ENCODE results near the gene EMID1.
A peak's percentile ranks its signal among the peaks of the same experiment; 100 is the strongest.

The EMID1 gene

DNA sequence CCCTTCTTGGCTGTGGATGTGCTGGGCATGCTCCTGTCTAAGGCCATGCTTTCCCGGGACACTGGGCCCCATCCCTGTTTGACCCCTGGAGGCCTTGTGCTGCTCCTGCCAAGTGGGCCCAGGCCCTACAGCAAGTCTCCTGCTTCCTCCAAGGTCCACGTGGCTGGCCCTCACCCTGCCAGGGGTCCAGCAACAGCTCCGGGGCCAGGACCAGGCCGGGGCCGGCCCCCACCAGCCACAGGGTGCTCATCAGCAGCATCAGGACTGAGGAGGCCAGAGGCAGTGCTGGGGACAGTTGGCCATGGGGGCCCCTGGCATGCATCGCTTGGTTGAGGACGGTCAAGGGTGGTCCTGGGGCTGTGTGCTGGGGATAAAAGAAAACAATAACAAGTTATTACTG lies 59.6 kb downstream of the EMID1 start:
- TF ChIP-seq, protein P1, sequence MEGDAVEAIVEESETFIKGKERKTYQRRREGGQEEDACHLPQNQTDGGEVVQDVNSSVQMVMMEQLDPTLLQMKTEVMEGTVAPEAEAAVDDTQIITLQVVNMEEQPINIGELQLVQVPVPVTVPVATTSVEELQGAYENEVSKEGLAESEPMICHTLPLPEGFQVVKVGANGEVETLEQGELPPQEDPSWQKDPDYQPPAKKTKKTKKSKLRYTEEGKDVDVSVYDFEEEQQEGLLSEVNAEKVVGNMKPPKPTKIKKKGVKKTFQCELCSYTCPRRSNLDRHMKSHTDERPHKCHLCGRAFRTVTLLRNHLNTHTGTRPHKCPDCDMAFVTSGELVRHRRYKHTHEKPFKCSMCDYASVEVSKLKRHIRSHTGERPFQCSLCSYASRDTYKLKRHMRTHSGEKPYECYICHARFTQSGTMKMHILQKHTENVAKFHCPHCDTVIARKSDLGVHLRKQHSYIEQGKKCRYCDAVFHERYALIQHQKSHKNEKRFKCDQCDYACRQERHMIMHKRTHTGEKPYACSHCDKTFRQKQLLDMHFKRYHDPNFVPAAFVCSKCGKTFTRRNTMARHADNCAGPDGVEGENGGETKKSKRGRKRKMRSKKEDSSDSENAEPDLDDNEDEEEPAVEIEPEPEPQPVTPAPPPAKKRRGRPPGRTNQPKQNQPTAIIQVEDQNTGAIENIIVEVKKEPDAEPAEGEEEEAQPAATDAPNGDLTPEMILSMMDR (conservative IDR thresholded peaks at IDR 0.05; ENCODE audit: low read depth, low read length) = no peak
- H3K4me2 ChIP-seq = no peak overlapping the region
- no peak overlapping the region for H3K27ac ChIP-seq
- peaks cover 24% of the 10 kb centered on the region for H3K4me1 ChIP-seq (ENCODE audit: low read depth, poor library complexity, severe bottlenecking)
- H3K9ac ChIP-seq = no peak overlapping the region
- H3K79me2 ChIP-seq (ENCODE audit: insufficient read depth, low read depth) = peaks cover 45% of the 10 kb centered on the region
- no peak overlapping the region for H3K4me3 ChIP-seq (IDR thresholded peaks at IDR 0.05; ENCODE audit: insufficient read depth, low read depth, low read length)
- H4K20me1 ChIP-seq (ENCODE audit: insufficient read depth) = peaks cover 6% of the 10 kb centered on the region
- H2AFZ ChIP-seq (ENCODE audit: low read depth) = no peak overlapping the region
- H3K36me3 ChIP-seq (ENCODE audit: insufficient read depth) = peaks cover 4% of the 10 kb centered on the region; the same call in 1 of the 2 replicates
- no peaks in the 10 kb centered on the region for H3K27me3 ChIP-seq (ENCODE audit: insufficient read depth, low read depth)

DNA sequence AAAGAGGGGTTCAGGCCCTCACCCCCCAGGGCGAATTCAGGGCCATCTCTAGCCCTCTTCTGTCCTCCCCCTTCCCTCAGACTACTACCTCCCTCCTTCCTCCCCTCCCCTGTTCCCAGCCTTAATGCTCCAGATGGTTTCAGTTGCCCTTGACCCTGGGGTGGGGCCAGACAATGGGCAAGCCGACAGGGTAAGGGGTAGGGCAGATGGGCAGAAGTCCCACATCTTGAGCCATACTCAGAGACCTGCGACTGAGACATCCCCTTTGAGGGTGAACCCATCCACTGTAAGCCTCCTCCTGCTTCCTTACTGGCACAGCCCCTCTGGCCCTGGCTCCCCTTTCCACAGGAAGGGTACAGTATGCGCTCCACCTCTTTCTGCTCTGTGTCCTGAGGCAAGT lies 60.2 kb downstream of the EMID1 start:
- Histone ChIP-seq H3K79me2 (ENCODE audit: insufficient read depth, low read depth) (peaks cover 51% of the 10 kb centered on the region), H4K20me1 (ENCODE audit: insufficient read depth) (peaks cover 12% of the 10 kb centered on the region), H3K27me3 (ENCODE audit: insufficient read depth, low read depth) (no peaks in the 10 kb centered on the region), H3K4me1 (ENCODE audit: low read depth, poor library complexity, severe bottlenecking) (peaks cover 30% of the 10 kb centered on the region), H3K27ac (no peak overlapping the region; the same call in 1 of the 2 replicates), H2AFZ (ENCODE audit: low read depth) (no peak overlapping the region), H3K4me3 (IDR thresholded peaks at IDR 0.05; ENCODE audit: insufficient read depth, low read depth, low read length) (no peak overlapping the region), H3K36me3 (ENCODE audit: insufficient read depth) (peaks cover 10% of the 10 kb centered on the region; the same call in 1 of the 2 replicates), H3K9ac (no peak overlapping the region), H3K4me2 (peak overlapping the region; percentile 95; the same call in 1 of the 2 replicates)
- TF ChIP-seq, protein P1 (conservative IDR thresholded peaks at IDR 0.05; ENCODE audit: low read depth, low read length) = no peak

DNA sequence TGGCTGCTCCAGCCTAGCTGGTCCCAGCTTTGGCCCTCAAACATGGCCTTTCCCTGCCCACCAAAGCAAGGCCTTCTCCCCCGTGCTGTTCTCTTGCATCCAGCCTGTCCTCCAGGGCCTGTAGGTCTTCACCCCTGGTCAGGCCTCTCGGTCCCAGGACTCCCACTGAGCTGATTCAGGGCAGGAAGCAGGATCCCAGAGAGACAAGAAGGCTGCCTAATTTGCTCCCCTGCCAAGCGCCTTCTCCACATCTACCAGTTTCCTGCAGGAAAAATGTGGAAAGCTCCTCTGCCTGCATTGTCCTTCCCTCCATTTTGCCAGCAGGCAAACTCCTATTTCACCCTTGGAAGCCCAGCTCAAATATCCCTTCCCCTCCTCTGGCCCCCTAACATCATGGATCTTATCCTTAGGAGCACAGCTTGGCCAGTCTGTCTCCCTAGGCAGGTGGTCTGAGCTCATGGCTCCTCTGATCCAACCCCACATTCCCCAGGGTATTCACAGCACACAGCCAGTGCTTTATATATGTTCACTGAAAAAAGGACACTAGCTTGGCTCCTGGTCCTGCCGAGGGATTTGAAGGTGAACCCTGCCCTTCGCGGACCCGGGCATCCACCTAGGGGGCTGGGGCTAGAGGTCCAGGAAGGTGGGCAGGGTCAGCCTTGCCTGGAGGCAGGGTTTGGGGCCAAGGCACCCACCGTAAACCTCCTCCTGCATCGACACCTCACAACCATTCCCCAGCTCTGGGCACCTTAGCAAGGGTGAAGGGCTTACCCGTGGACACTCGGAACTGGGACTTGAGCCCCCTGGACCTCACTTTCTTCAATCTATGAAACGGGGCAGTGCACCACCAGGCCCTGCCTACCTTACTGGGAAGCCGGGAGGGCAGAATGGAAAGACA lies 61.1 kb downstream of the EMID1 start:
- Histone ChIP-seq H3K79me2 (ENCODE audit: insufficient read depth, low read depth) (peaks cover 60% of the 10 kb centered on the region), H4K20me1 (ENCODE audit: insufficient read depth) (peaks cover 20% of the 10 kb centered on the region), H3K4me1 (ENCODE audit: low read depth, poor library complexity, severe bottlenecking) (peaks cover 39% of the 10 kb centered on the region), H3K9ac (peak overlapping the region; percentile 100), H3K27ac (peak overlapping the region; percentile 99), H2AFZ (ENCODE audit: low read depth) (peak overlapping the region; percentile 96), H3K4me2 (peak overlapping the region; percentile 95), H3K36me3 (ENCODE audit: insufficient read depth) (peaks cover 17% of the 10 kb centered on the region; the same call in 1 of the 2 replicates), H3K4me3 (IDR thresholded peaks at IDR 0.05; ENCODE audit: insufficient read depth, low read depth, low read length) (no peak overlapping the region), H3K27me3 (ENCODE audit: insufficient read depth, low read depth) (no peaks in the 10 kb centered on the region)
- TF ChIP-seq, protein P1 (conservative IDR thresholded peaks at IDR 0.05; ENCODE audit: low read depth, low read length) = no peak

DNA sequence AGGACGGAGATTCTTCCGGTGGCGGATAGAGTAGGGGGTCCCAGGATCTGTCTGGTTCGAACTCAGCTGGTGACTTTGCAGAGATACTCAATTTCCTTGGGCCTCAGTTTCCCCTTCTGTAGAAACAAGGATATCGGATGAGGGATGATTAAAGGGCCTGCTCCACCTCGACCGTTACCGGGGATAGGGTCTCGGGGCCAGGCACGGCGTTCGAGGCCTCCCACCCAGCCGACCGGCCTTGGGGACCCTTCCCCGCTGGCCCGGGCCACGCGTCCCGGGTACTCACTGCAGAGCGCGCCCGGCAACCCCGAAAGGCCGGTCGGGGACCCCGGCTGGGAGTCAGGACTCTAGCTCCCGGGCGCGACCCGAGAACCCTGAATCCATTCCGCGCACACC lies 61.8 kb downstream of the EMID1 start:
- Histone ChIP-seq H3K9ac (peak overlapping the region; percentile 100), H3K36me3 (ENCODE audit: insufficient read depth) (peaks cover 18% of the 10 kb centered on the region; the same call in 1 of the 2 replicates), H3K4me2 (peak overlapping the region; percentile 95), H3K27me3 (ENCODE audit: insufficient read depth, low read depth) (no peaks in the 10 kb centered on the region), H3K4me1 (ENCODE audit: low read depth, poor library complexity, severe bottlenecking) (peaks cover 42% of the 10 kb centered on the region), H3K4me3 (IDR thresholded peaks at IDR 0.05; ENCODE audit: insufficient read depth, low read depth, low read length) (no peak overlapping the region), H3K79me2 (ENCODE audit: insufficient read depth, low read depth) (peaks cover 66% of the 10 kb centered on the region), H4K20me1 (ENCODE audit: insufficient read depth) (peaks cover 27% of the 10 kb centered on the region), H3K27ac (peak overlapping the region; percentile 99), H2AFZ (ENCODE audit: low read depth) (peak overlapping the region; percentile 96)
- TF ChIP-seq, protein P1 (conservative IDR thresholded peaks at IDR 0.05; ENCODE audit: low read depth, low read length) = no peak
